Ureter (tissue), 1 donor: Measurements from ENCODE around the gene KLHL11. TPM values are rescaled to one million over a fixed set of nuclear protein-coding genes. Genes with fewer than 3 reads are reported as not detected.
"Not testable (repeated sequence)": the region's sequence is repeated elsewhere in the genome, so short reads cannot be mapped to it uniquely, and the experiment has no call there.

ENCODE experiments used
- DNase-seq: peaks from one replicate; pipeline ENCODE4 v3.0.0-alpha.2; 2020; ENCODE audit warnings: low spot score
- total RNA-seq: library from RNA; stranded (reverse); gene quantifications from one replicate; pipeline ENCODE4 v1.2.4, GENCODE V29; 2023
- donor health status: DM: yes; HTN: yes; CAD: no.

Gene KLHL11
- total RNA-seq, 1 donor from 2014 or later = 15.6 TPM

DNA sequence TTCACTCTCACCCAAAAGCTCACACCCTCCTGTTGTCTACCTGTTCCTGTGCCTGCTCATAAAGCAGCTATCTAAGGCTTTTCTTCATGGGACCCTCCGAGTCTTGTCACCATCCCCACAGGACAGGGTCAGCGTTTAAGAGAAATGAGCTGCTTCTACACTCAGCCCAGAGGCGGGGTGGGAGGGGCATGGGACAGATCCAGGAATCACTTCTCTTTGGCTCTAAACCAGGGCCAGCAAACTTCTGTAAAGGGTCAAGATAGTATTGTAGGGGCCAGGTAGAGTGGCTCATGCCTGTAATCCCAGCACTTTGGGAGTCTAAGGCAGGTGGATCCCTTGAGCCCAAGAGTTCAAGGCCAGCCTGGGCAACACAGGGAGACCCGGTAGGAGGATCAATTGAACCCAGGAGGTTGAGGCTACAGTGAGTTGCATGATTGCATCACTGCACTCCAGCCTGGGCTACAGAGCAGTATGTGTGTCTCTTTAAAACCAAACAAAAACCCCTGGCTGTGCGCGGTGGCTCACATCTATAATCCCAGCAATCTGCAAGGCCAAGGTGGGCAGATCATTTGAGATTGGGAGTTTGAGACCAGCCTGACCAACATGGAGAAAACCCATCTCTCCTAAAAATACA lies 23.2 kb upstream of the KLHL11 start:
- no peak for DNase-seq

- DNase-seq = no peak
Observed at GRCh38 chr17:41885733-41886132, 20.5 kb upstream of the KLHL11 start.

- DNase-seq = no peak
Observed at GRCh38 chr17:41882756-41883155, 17.5 kb upstream of the KLHL11 start.

- DNase-seq = no peak
Observed at GRCh38 chr17:41880130-41880529, 14.9 kb upstream of the KLHL11 start.

DNA sequence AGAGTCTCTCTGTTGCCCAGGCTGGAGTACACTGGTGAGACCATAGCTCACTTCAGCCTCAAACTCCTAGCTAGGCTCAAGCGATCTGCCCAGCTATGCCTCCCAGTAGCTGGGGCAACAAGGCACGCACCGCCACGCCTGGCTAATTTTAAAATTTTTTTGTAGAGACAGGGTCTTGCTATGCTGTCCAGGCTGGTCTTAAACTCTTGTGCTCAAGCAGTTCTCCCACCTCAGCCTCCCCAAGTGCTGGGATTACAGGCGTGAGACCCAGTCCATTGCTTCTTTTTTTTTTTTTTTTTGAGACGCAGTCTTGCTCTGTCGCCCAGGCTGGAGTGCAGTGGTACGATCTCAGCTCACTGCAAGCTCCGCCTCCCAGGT lies 9.1 kb upstream of the KLHL11 start:
- DNase-seq = not testable (repeated sequence)

GRCh38 chr17:41873559-41874292 lies 8.5 kb upstream of the KLHL11 start:
- no peak for DNase-seq

DNA sequence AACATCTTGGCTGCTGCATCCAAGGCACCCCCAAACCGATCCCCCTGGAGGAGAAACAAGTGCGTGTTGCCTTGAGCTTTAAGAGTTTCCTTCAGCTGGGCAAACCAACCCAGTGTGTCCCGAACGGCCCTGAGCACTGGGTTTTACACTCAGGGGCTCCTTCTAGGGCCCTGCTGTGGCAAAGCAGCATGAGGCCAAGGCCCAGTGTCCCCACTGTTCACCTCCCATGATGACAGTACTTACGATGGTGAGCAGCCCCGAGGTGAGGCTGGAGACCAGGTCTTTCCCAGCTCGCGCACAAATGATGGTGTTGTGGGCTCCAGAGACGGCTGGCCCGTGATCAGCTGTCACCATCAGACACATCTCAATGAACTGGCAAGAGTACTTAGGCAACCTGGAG lies 6.6 kb upstream of the KLHL11 start:
- no peak for DNase-seq

DNA sequence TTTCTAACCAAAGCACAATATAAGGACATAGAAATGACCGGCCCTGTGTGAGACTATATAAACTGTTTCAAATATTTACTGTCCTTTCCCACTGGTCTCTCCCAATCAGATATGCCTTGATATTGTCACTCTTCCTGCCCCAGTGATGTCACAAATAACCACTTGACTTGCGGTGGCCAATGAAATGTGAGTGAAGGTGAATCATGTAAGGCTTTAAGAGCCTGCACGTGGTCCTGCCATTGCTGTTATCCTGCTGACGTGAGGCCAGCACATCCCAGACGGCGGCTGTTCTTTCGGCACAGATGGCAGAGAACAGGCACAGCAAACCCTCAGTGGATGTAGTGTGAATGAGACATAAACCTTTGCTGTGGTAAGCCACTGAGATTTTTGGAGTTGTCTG lies 5.4 kb upstream of the KLHL11 start:
- DNase-seq = no peak

DNA sequence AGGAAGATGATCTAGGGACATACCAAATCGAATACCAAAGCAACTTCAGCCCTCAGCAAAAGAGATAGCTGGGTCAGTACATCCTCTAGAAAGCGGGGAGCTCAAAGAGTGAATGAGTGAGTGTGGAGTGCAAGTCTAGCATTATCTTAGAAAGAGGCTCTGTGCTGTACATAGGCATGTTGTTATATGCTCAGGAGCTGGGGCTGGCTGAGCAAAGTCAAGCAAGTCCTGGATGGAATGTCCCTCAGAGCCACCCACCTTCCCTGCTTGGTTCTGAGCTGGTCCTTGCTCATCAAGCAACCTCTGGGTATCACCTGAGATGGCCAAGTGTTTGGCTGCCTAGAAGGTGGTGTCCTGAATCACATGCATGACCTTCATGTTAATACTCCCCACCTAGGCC lies 4.9 kb upstream of the KLHL11 start:
- no peak for DNase-seq

GRCh38 chr17:41869426-41869825 lies 4.2 kb upstream of the KLHL11 start:
- DNase-seq = no peak

DNA sequence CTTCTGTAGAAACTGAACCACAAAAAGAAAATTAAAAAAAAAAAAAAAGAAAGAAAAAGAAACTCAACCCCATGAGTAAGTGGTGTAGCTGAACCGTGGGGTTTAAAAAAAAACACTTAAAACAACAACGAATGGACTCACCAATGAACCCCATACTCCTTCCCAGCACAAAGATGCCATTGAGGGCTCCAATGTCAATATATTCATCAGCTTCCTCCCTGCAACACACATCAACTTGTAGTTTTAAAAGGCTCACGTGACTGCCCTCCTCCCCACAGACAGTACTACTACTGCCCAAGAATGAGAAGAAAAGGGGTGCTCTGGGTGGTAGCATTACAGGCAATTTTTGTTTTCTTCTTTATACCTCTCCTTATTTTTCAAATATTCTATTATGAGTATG lies 3.3 kb upstream of the KLHL11 start:
- no peak for DNase-seq

DNA sequence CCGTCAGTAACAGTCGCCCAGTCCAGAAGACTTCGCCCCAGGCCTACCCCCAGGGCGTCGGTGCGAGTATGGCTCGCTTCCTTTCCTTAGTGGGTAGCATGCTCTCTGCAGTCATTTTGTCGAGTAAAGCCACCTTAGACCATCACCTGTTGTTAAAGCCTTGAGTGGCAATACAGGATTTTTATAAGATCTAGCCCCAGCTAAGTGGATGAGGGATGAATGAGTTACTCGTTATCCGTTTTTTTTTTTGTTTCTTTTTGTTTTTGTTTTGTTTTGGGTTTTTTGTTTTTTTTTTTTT lies 322 bp upstream of the KLHL11 start:
- DNase-seq = no peak

- DNase-seq = no peak
Observed at GRCh38 chr17:41864498-41864835, 756 bp downstream of the KLHL11 start.

GRCh38 chr17:41863074-41863848 lies 2.0 kb downstream of the KLHL11 start:
- no peak for DNase-seq

DNA sequence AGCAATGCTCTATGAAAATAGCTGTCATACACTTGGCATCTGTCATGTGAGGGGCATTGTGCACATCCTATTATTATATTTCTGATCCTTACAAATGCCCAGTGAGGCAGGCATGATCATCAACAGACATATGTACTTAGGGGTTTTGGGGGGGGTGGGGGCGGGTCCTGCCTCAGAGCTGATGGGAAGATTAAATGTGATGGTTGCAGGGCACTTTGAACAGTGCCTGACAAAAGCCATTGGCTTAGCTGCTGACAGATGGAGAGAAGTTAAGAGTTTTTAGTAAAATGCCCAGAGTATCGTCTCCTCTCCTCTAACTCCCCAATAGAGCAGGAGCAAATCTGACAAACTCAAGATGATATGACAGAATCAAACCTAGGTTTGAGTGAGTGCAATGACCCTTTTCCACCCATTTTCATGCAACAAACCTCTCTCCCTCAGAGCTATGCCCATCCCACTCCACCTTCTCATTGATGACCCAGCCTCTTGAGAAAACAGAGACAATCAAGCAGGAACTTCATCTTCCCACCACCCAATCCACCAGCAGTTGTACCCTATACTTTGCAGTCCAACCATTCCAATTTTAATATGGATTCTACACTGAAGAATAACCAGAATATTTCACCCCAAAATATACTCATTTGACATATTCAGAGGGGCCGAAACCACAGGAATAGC lies 4.8 kb downstream of the KLHL11 start:
- no peak for DNase-seq

- not testable (repeated sequence) for DNase-seq
Observed at GRCh38 chr17:41851382-41851781, 13.8 kb downstream of the KLHL11 start.

DNA sequence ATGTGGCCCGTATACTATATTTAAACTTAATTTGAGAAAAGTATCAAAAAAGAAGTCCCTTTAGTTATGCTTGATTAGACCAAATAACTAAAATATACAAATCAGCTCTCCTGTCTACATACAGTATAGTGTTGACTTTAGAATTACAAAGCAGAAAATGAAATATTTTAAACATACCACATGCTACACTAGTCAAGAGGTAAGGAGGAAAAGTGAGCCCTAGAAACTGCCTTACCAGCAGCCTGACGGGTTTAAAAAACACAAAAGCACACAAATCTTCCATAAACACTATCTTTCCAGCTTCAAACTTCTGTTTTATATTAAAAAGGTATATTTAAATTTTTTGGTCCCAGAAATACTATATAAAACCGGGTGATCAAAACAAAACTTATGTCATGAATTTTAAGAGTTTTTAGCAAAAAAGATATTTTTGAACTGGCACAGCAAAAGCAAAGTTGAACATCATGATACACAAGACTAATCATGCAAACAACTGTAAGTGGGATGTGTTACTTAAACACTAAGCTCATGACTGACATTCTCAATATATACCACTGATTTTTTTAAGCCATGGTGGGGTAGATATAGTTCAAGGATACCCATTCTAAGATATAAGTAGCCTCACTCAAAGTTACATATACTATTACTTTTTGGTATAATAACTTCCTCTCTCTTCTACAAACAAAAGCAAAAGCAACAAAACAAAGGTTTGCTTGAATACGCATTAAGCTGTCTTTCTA lies 15.8 kb downstream of the KLHL11 start:
- DNase-seq = no peak

DNA sequence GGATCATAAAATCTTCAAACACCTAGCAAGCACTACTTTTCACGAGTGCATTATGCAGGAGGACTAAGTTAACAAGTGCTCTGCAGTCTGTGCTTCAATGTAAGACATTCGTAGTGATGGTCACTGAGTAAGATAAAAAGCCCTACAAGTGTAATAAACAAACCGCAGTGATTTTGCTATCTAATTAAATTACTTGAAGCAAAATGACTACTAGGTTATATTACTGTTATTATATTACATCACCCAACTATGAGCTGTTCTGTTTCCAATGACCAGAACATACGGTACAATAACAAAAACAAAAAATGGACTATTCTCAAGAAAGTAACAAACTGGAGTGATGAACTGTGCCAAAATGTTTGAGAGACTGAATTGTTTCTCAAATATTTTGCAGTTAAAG lies 16.4 kb downstream of the KLHL11 start:
- DNase-seq = no peak

DNA sequence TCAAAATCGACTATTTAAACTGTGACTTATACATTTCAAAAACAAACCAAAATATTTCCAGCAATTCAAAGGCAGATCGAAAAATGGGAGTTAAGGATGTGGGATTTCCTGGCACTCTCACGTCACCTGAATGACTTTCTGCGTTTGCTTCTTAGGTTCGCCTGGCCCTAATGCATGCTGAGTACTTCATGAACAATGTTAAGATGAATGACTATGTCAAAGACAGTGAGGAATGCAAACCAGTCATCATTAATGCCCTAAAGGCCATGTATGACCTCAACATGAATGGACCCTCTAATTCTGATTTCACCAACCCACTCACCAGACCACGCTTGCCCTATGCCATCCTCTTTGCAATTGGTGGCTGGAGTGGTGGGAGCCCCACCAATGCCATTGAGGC lies 20.3 kb downstream of the KLHL11 start:
- no peak for DNase-seq

DNA sequence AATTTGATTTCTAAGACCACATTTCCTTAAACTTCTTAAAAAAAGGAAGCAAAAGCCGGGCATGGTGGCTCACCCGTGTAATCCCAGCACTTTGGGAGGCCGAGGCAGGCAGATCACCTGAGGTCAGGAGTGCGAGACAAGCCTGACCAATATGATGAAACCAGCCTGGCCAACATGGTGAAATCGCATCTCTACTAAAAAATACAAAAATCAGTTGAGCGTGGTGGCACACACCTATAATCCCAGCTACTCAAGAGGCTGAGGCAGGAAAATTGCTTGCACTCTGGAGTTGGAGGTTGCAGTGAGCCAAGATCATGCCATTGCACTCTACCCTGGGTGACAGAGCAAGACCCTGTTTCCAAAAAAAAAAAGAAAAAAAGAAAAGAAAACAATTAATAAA lies 24.4 kb downstream of the KLHL11 start:
- not testable (repeated sequence) for DNase-seq

DNA sequence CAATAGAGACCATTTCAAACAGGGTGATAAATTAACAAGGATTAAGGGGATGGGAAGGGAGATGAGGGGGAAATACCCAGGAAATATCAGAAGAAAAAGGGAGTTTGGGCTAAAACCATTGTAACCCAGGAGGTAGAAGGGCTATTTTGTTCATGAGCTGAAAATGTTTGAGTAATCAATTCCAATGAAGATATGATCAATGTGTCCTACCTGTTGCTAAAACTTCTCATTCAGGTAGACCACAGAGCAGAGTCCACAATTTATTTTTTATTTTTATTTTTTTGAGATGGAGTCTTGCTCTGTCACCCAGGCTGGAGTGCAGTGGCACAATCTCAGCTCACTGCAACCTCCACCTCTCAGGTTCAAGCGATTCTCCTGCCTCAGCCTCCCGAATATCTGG lies 25.8 kb downstream of the KLHL11 start:
- DNase-seq = not testable (repeated sequence)
